H9 (cell line): ENCODE measurements around the gene TMED5. TPM values are rescaled to one million over a fixed set of nuclear protein-coding genes. Genes with fewer than 3 reads are reported as not detected.

Experiments used
- DNase-seq: peaks from one replicate; pipeline ENCODE4 v3.0.0-alpha.2; 2017
- H2AFZ ChIP-seq: one replicate; pipeline ENCODE4 v1.6.1; 2013; ENCODE audit warnings: mild to moderate bottlenecking, low read length, control low read depth, moderate library complexity
- H2AK5ac ChIP-seq: 2 replicates; pipeline ENCODE4 v1.6.1; 2013; ENCODE audit warnings: low read length, control low read depth, mixed read lengths; ENCODE audit not compliant: insufficient read length
- H2BK120ac ChIP-seq: one replicate; pipeline ENCODE4 v1.6.1; 2013; ENCODE audit warnings: low read depth, mild to moderate bottlenecking, low read length, control low read depth, inconsistent platforms; ENCODE audit not compliant: poor library complexity, severe bottlenecking
- H2BK12ac ChIP-seq: 2 replicates; pipeline ENCODE4 v1.6.1; 2013; ENCODE audit warnings: low read length, control low read depth, mixed read lengths, low read depth; ENCODE audit not compliant: insufficient read length
- H2BK15ac ChIP-seq: 2 replicates; pipeline ENCODE4 v1.6.1; 2013; ENCODE audit warnings: low read depth, low read length, control low read depth
- H2BK20ac ChIP-seq: one replicate; pipeline ENCODE4 v1.6.1; 2013; ENCODE audit warnings: low read depth, mild to moderate bottlenecking, low read length, control low read depth, inconsistent platforms; ENCODE audit not compliant: poor library complexity, severe bottlenecking
- H2BK5ac ChIP-seq: 2 replicates; pipeline ENCODE4 v1.6.1; 2013; ENCODE audit warnings: low read length, control low read depth, mixed read lengths; ENCODE audit not compliant: insufficient read length
- H3K14ac ChIP-seq: 2 replicates; pipeline ENCODE4 v1.6.1; 2013; ENCODE audit warnings: low read length, control low read depth; ENCODE audit not compliant: insufficient read depth
- H3K18ac ChIP-seq: 2 replicates; pipeline ENCODE4 v1.6.1; 2013; ENCODE audit warnings: low read depth, mild to moderate bottlenecking, mixed read lengths, low read length, control low read depth; ENCODE audit not compliant: insufficient read length
- H3K23ac ChIP-seq: 2 replicates; pipeline ENCODE4 v1.6.1; 2013; ENCODE audit warnings: low read length, control low read depth, mixed read lengths, low read depth; ENCODE audit not compliant: insufficient read length
- H3K23me2 ChIP-seq: 2 replicates; pipeline ENCODE4 v1.6.1; 2013; ENCODE audit warnings: low read depth, mild to moderate bottlenecking, mixed read lengths, low read length, control low read depth; ENCODE audit not compliant: insufficient read length, poor library complexity, severe bottlenecking
- H3K27ac ChIP-seq: 2 replicates; pipeline ENCODE4 v1.5.1; 2013; ENCODE audit warnings: low read length, control low read depth, mixed read lengths, low read depth; ENCODE audit not compliant: insufficient read length
- H3K27me3 ChIP-seq: 2 replicates; pipeline ENCODE4 v1.6.1; 2013; ENCODE audit warnings: low read length, control low read depth, inconsistent platforms; ENCODE audit not compliant: insufficient read depth
- H3K4ac ChIP-seq: 2 replicates; pipeline ENCODE4 v1.6.1; 2013; ENCODE audit warnings: low read depth, mild to moderate bottlenecking, control low read depth, inconsistent platforms, low read length, moderate library complexity
- H3K4me1 ChIP-seq: 2 replicates; pipeline ENCODE4 v1.6.1; 2013; ENCODE audit warnings: low read length, control low read depth, inconsistent platforms; ENCODE audit not compliant: insufficient read depth
- H3K4me2 ChIP-seq: 2 replicates; pipeline ENCODE4 v1.6.1; 2013; ENCODE audit warnings: low read length, control low read depth, mixed read lengths; ENCODE audit not compliant: insufficient read length, insufficient read depth
- H3K56ac ChIP-seq: 2 replicates; pipeline ENCODE4 v1.6.1; 2013; ENCODE audit warnings: low read depth, mild to moderate bottlenecking, mixed read lengths, low read length, control low read depth; ENCODE audit not compliant: insufficient read length
- H3K79me1 ChIP-seq: 2 replicates; pipeline ENCODE4 v1.6.1; 2013; ENCODE audit warnings: low read depth, mild to moderate bottlenecking, moderate library complexity, low read length, control low read depth, inconsistent platforms; ENCODE audit not compliant: insufficient read depth, poor library complexity, severe bottlenecking
- H3K79me2 ChIP-seq: 2 replicates; pipeline ENCODE4 v1.6.1; 2013; ENCODE audit warnings: low read length, control low read depth, inconsistent platforms; ENCODE audit not compliant: insufficient read depth
- H3K9ac ChIP-seq: 2 replicates; pipeline ENCODE4 v1.6.1; 2013; ENCODE audit warnings: low read length, control low read depth, mixed read lengths; ENCODE audit not compliant: insufficient read length; ENCODE audit errors: extremely low read depth
- H3K9me3 ChIP-seq: one replicate; pipeline ENCODE4 v1.6.1; 2013; ENCODE audit warnings: low read depth, low read length, inconsistent platforms; ENCODE audit not compliant: control insufficient read depth
- H3T11ph ChIP-seq: one replicate; pipeline ENCODE4 v1.6.1; 2013; ENCODE audit warnings: mild to moderate bottlenecking, low read length, control low read depth, inconsistent platforms
- H4K20me1 ChIP-seq: one replicate; pipeline ENCODE4 v1.6.1; 2013; ENCODE audit not compliant: control insufficient read depth, insufficient read length, insufficient read depth
- H4K5ac ChIP-seq: 2 replicates; pipeline ENCODE4 v1.6.1; 2013; ENCODE audit warnings: low read depth, mild to moderate bottlenecking, mixed read lengths, low read length, control low read depth; ENCODE audit not compliant: insufficient read length
- H4K8ac ChIP-seq: replicated peaks from 2 replicates; pipeline ENCODE4 v1.6.1; 2013; ENCODE audit warnings: low read length, control low read depth, mixed read lengths, low read depth; ENCODE audit not compliant: insufficient read length
- H4K91ac ChIP-seq: 2 replicates; pipeline ENCODE4 v1.6.1; 2013; ENCODE audit warnings: low read depth, mild to moderate bottlenecking, moderate library complexity, mixed read lengths, low read length, control low read depth; ENCODE audit not compliant: insufficient read length
- H3K27ac Mint-ChIP-seq, 3 experiments: 2 replicates in 2 of 3; 3 replicates in 1 of 3; pipeline ENCODE4 v1.8.0; 2020 to 2021; ENCODE audit warnings: mixed read lengths in 3 of 3, mild to moderate bottlenecking in 1 of 3, moderate library complexity in 1 of 3
- H3K27me3 Mint-ChIP-seq: 2 replicates; pipeline ENCODE4 v1.8.0; 2021; ENCODE audit warnings: low read depth, mild to moderate bottlenecking, moderate library complexity, mixed read lengths
- H3K36me3 Mint-ChIP-seq, 3 experiments: 2 replicates in 2 of 3; 3 replicates in 1 of 3; pipeline ENCODE4 v1.8.0; 2020 to 2021; ENCODE audit warnings: low read depth in 3 of 3, mixed read lengths in 3 of 3; ENCODE audit not compliant: insufficient read depth in 1 of 3
- H3K4me1 Mint-ChIP-seq, 2 experiments: 2 replicates each; pipeline ENCODE4 v1.8.0; 2020; ENCODE audit warnings: mixed read lengths in 2 of 2
- H3K4me3 Mint-ChIP-seq, 2 experiments: 2 replicates in 1 of 2; 3 replicates in 1 of 2; pipeline ENCODE4 v1.8.0; 2020 to 2021; ENCODE audit warnings: mild to moderate bottlenecking in 2 of 2, mixed read lengths in 2 of 2, moderate library complexity in 1 of 2
- H3K9me3 Mint-ChIP-seq, 2 experiments: 2 replicates in 1 of 2; 3 replicates in 1 of 2; pipeline ENCODE4 v1.8.0; 2020; ENCODE audit warnings: mild to moderate bottlenecking in 2 of 2, mixed read lengths in 2 of 2, moderate library complexity in 1 of 2
- CTCF ChIP-seq: fragments of 200-600 bp; sonication (generic); conservative IDR thresholded peaks from 3 replicates; pipeline ENCODE4 v1.8.0; 2021; ENCODE audit warnings: antibody characterized with exemption, mild to moderate bottlenecking
- whole genome bisulfite sequencing: extraction: QIAGEN DNeasy Blood & Tissue Kit; methylation state at CpG from one replicate; pipeline ENCODE4 v1.1.7; 2013; ENCODE audit warnings: missing lambda C conversion rate, low lambda C conversion rate, mixed read lengths; ENCODE audit not compliant: insufficient read length; ENCODE audit errors: extremely low coverage; 5-methylcytosine and 5-hydroxymethylcytosine counted together
- total RNA-seq: library from RNA; stranded (reverse); gene quantifications from 2 replicates; pipeline ENCODE4 v1.2.1, GENCODE V29; 2021

Gene TMED5
- total RNA-seq, 1 experiment from 2014 or later: 35.0 TPM

DNA sequence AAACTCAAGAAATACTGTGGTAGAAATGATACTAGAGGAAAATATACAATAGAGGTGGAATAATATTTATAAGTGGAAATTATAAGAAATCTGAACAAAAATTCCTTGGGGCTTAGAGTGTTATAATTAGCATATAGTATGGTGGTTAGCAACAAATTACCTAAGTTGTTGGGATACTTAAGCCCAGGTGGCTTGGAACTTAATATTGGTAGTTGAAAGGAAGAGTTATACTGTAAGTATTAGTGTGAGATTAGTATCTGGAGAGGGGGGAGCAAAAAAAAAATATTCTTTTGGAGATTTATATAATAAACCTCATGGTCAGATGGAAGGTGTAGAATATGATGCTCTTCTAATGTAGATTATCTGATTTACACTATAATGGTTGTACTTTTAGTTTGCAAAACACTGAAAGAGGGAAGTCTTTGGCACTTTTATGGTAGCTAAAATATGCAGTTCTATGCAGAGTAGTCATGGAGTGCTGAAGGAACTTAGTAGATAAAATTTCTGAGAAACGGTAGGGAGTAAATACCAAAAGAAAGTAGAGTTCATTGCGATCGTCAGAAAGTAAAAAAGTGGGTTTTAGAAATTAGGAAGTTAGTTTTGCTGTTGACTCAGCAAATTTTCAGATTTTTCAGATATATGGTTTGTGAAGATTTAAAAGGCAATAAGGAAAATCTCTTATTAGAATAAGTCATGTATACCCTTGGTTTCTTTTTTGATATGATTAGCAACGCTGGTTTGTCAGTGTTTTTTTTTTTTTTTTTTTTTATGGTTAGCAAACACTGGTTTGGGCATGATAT, 55.5 kb downstream of the TMED5 start:
- H4K8ac ChIP-seq: no peak overlapping the region
- no peaks in the 10 kb centered on the region for H4K20me1 ChIP-seq
- Mint-ChIP-seq H3K36me3 (peaks cover 11 to 38% (median 37%) of the 10 kb centered on the region in 3 experiments; a peak in 6 of 7 replicates), H3K27ac (peak overlapping the region; percentile 85 to 97 (median 96)), H3K4me3 (peak overlapping the region; percentile 21 to 66; a peak in 4 of 5 replicates), H3K27me3 (no peaks in the 10 kb centered on the region), H3K9me3 (no peaks in the 10 kb centered on the region), H3K4me1 (peaks cover 32 to 35% of the 10 kb centered on the region in 2 experiments)
- no peaks in the 10 kb centered on the region for H3K23me2 ChIP-seq
- no peak overlapping the region for H2AK5ac ChIP-seq
- no peak overlapping the region for H3K18ac ChIP-seq
- H2BK5ac ChIP-seq: no peak overlapping the region
- H4K5ac ChIP-seq: no peak overlapping the region
- H2BK20ac ChIP-seq: no peak overlapping the region
- H3K79me1 ChIP-seq: peaks cover 4% of the 10 kb centered on the region
- H3K14ac ChIP-seq: no peak overlapping the region
- no peak overlapping the region for H2BK120ac ChIP-seq
- no peak for DNase-seq
- no peak overlapping the region for H3K9ac ChIP-seq
- no peak overlapping the region for H3K56ac ChIP-seq
- H3K23ac ChIP-seq: no peak overlapping the region
- no peak overlapping the region for H3K4me2 ChIP-seq
- no peak overlapping the region for H3K4ac ChIP-seq
- no peaks in the 10 kb centered on the region; the same call in 1 of the 2 replicates for H3K4me1 ChIP-seq
- no CpG with 5 or more reads among the region's 4 CpGs for WGBS
- H3T11ph ChIP-seq: no peak overlapping the region
- H3K9me3 ChIP-seq: no peaks in the 10 kb centered on the region
- 0 out of 2 replicates have a peak, but pooled peaks cover 2% of the 10 kb centered on the region for H3K79me2 ChIP-seq
- no peaks in the 10 kb centered on the region for H3K27me3 ChIP-seq
- H2BK12ac ChIP-seq: no peak overlapping the region
- H2AFZ ChIP-seq: no peak overlapping the region
- TF ChIP-seq CTCF: no peak
- no peak overlapping the region for H2BK15ac ChIP-seq
- H4K91ac ChIP-seq: no peak overlapping the region
- no peak overlapping the region for H3K27ac ChIP-seq
